Lung (tissue), 12 donors: Measurements from ENCODE around the gene TMEM52. TPM values are rescaled to one million over a fixed set of nuclear protein-coding genes. Genes with fewer than 3 reads are reported as not detected.

Experiments used
- ATAC-seq: fragments of 200-7000 bp; cut with Tn5 transposase; one replicate; pipeline ENCODE4 v1.9.1; 2020; ENCODE audit warnings: moderate number of reproducible peaks; ENCODE audit not compliant: insufficient read depth, low FRiP score
- DNase-seq, 3 donors: peaks; one replicate each; pipeline ENCODE4 v3.0.0-alpha.2; 2013 to 2017
- H3K27ac ChIP-seq, 2 donors: one replicate each; pipeline ENCODE4 v1.5.1; 2013; ENCODE audit warnings: mild to moderate bottlenecking in 2 of 2, moderate library complexity in 2 of 2, control low read depth in 1 of 2, inconsistent platforms in 1 of 2, low read depth in 1 of 2, low read length in 1 of 2
- H3K27me3 ChIP-seq, 3 donors: one replicate each; pipeline ENCODE4 v1.5.1; 2013; ENCODE audit warnings: low read length in 2 of 3; ENCODE audit not compliant: control insufficient read depth in 3 of 3, insufficient read depth in 3 of 3
- H3K36me3 ChIP-seq, 4 donors: one replicate each; pipeline ENCODE4 v1.5.1; 2013; ENCODE audit warnings: low read length in 4 of 4, mild to moderate bottlenecking in 1 of 4, moderate library complexity in 1 of 4; ENCODE audit not compliant: control insufficient read depth in 4 of 4, insufficient read depth in 4 of 4
- H3K4me1 ChIP-seq, 5 donors: one replicate each; pipeline ENCODE4 v1.5.1; 2013; ENCODE audit warnings: low read length in 5 of 5, mild to moderate bottlenecking in 2 of 5, moderate library complexity in 1 of 5; ENCODE audit not compliant: control insufficient read depth in 5 of 5, insufficient read depth in 5 of 5
- H3K4me3 ChIP-seq: one replicate; pipeline ENCODE4 v1.5.1; 2013; ENCODE audit warnings: mild to moderate bottlenecking, control low read depth, moderate library complexity
- H3K9ac ChIP-seq, 2 donors: one replicate each; pipeline ENCODE4 v1.5.1; 2013; ENCODE audit warnings: low read length in 2 of 2, control low read depth in 1 of 2; ENCODE audit not compliant: insufficient read depth in 1 of 2
- H3K9me3 ChIP-seq, 4 donors: one replicate each; pipeline ENCODE4 v1.5.1; 2013; ENCODE audit warnings: low read length in 3 of 4, mild to moderate bottlenecking in 1 of 4, moderate library complexity in 1 of 4; ENCODE audit not compliant: control insufficient read depth in 4 of 4, insufficient read depth in 3 of 4
- CTCF ChIP-seq: IDR thresholded peaks from 2 replicates; pipeline ENCODE4 v1.5.1; 2012; ENCODE audit warnings: mild to moderate bottlenecking; ENCODE audit errors: control extremely low read depth, extremely low read depth
- WGBS, 2 donors: extraction: QIAGEN DNeasy Blood & Tissue Kit; methylation state at CpG; one replicate each; pipeline ENCODE4 v1.1.7; 2013; 5-methylcytosine and 5-hydroxymethylcytosine counted together
- polyA plus RNA-seq, 2 donors: library from polyadenylated mRNA; stranded (reverse); fragments of 200-250 nt; gene quantifications; one replicate each; pipeline ENCODE4 v1.2.1, GENCODE V29; 2013
- total RNA-seq, 2 donors: library from RNA; depleted of rRNA in 1 of 2; stranded (reverse); fragments of >200 nt in 1 of 2; gene quantifications; one replicate each; pipeline ENCODE4 v1.2.1, GENCODE V29; 2014 to 2021
- donor health status: control.
- donor health status: control.
- donor health status: Bipolar disorder and iron deficiency.
- donor health status: healthy.
- donor health status: DM: yes; HTN: yes; CAD: no.

TMEM52 gene
- total and polyA plus RNA-seq, 4 donors, result 2.8 to 6.1 (median 3.1) TPM; not detected in 1

GRCh38 chr1:1943834-1944570 lies 24.9 kb upstream of the TMEM52 start:
- peaks cover 0 to 2% (median 0%) of the 10 kb centered on the region in 4 donors for H3K9me3 ChIP-seq
- no peaks in the 10 kb centered on the region for H3K36me3 ChIP-seq
- peaks cover 0 to 16% (median 14%) of the 10 kb centered on the region in 5 donors for H3K4me1 ChIP-seq
- peak; percentile 72 for TF ChIP-seq CTCF
- H3K9ac ChIP-seq, result no peak overlapping the region
- no peak overlapping the region for H3K27ac ChIP-seq
- ATAC-seq, result peak; percentile 71
- H3K4me3 ChIP-seq, result no peak overlapping the region
- no peaks in the 10 kb centered on the region for H3K27me3 ChIP-seq
- WGBS, 2 donors, result 9 to 24% methylated on average over 34 to 37 of the region's 37 CpGs
- DNase-seq, result peak; percentile 41 to 65 (median 60)

- TF ChIP-seq CTCF, result no peak
- WGBS, 2 donors, result 83 to 88% methylated on average over 43 to 45 of the region's 45 CpGs
Measured at GRCh38 chr1:1942753-1943656, 23.9 kb upstream of the TMEM52 start.

DNA sequence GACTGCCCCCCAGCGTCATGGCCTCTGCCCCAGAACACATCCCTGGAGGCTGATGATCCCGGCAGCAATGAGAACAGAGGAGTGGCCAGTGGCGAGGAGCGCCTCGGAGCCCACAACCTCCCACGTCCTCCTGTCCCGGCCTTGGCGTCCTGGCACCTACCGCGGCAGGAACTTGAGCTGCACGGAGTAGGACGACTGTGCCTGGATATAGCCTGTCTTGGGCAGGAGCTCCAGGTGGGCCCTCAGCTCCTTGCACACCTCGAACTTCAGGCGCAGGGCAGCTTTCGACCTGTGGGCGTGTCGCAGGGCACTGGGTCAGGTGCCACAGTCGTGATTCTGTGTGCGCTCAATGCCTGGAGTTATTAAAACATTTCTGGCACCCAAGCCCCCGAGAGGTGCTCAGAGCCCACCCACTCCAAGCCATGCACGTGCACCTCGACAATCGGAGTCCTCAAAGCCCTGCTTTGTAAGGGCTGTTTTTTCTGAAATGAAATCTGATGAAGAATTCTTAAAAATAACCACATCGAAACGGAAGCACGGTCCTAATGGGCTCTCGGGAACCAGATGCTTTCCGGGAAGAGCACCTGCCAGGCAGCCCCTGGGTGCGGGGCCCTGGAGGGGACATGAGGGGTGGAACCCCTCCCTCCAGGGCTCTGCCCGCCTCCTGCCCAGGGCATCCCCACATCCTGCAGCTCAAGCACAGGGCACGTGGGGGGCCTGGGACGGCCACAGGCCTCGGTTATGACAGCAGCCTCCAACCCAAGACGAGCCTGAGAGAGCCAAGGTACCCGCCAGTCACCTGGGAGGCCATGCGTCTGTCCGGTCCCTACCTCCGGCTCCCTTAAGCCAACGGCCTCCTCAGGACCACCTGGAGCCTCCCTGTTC lies 23.0 kb upstream of the TMEM52 start:
- H3K36me3 ChIP-seq, result no peaks in the 10 kb centered on the region
- H3K27me3 ChIP-seq, result no peaks in the 10 kb centered on the region
- peak in 1 of 3 donors; percentile 9 for DNase-seq
- no peak for ATAC-seq
- 81 to 85% methylated on average over 39 of the region's 39 CpGs for WGBS, 2 donors
- H3K4me1 ChIP-seq, result peaks cover 0 to 14% (median 12%) of the 10 kb centered on the region in 5 donors
- H3K9me3 ChIP-seq, result peaks cover 0 to 2% (median 0%) of the 10 kb centered on the region in 4 donors
- no peak overlapping the region for H3K4me3 ChIP-seq
- no peak overlapping the region for H3K27ac ChIP-seq
- TF ChIP-seq CTCF, result no peak
- no peak overlapping the region for H3K9ac ChIP-seq

More at GRCh38 chr1:1942753-1943656, 23.9 kb upstream of the TMEM52 start:
- ATAC-seq (no peak), DNase-seq (peak in 1 of 3 donors; percentile 24)
- no peak overlapping the region for H3K27ac ChIP-seq
- no peaks in the 10 kb centered on the region for H3K27me3 ChIP-seq
- H3K4me1 ChIP-seq, result peaks cover 0 to 16% (median 14%) of the 10 kb centered on the region in 5 donors
- H3K4me3 ChIP-seq, result no peak overlapping the region
- no peaks in the 10 kb centered on the region for H3K36me3 ChIP-seq
- no peak overlapping the region for H3K9ac ChIP-seq
- H3K9me3 ChIP-seq, result peaks cover 0 to 2% (median 0%) of the 10 kb centered on the region in 4 donors
